Effector memory CD4-positive, alpha-beta T cell (primary cell): ENCODE data around the gene ANKS6.

Source experiments
- DNase-seq, 3 donors: peaks; one replicate each; pipeline ENCODE4 v3.0.0-alpha.2; 2020
- H3K27ac ChIP-seq: 2 replicates; pipeline ENCODE4 v1.7.0; 2013; ENCODE audit warnings: mild to moderate bottlenecking, low read length, moderate library complexity; ENCODE audit not compliant: insufficient read depth, poor library complexity, severe bottlenecking
- H3K27me3 ChIP-seq: replicated peaks from 2 replicates; pipeline ENCODE4 v1.7.0; 2013; ENCODE audit warnings: mild to moderate bottlenecking, low read length; ENCODE audit not compliant: insufficient read depth, control insufficient read depth, poor library complexity, severe bottlenecking
- H3K36me3 ChIP-seq: 2 replicates; pipeline ENCODE4 v1.7.0; 2013; ENCODE audit warnings: mild to moderate bottlenecking, low read length, moderate library complexity; ENCODE audit not compliant: control insufficient read depth, insufficient read depth
- H3K4me1 ChIP-seq: 2 replicates; pipeline ENCODE4 v1.7.0; 2013; ENCODE audit warnings: low read length, mild to moderate bottlenecking; ENCODE audit not compliant: control insufficient read depth, insufficient read depth, poor library complexity, severe bottlenecking
- H3K4me3 ChIP-seq: 2 replicates; pipeline ENCODE4 v1.7.0; 2013; ENCODE audit warnings: low read length, low read depth, mild to moderate bottlenecking; ENCODE audit not compliant: insufficient read depth, poor library complexity, severe bottlenecking
- H3K9me3 ChIP-seq: 2 replicates; pipeline ENCODE4 v1.7.0; 2013; ENCODE audit warnings: mild to moderate bottlenecking, low read length, moderate library complexity; ENCODE audit not compliant: control insufficient read depth

Gene ANKS6

GRCh38 chr9:98743329-98743728 is 53.0 kb downstream of the ANKS6 start:
- no peak overlapping the region for H3K27ac ChIP-seq
- no peaks in the 10 kb centered on the region for H3K4me1 ChIP-seq
- H3K9me3 ChIP-seq = no peaks in the 10 kb centered on the region
- H3K27me3 ChIP-seq = no peaks in the 10 kb centered on the region
- DNase-seq = no peak
- H3K36me3 ChIP-seq = peaks cover 5% of the 10 kb centered on the region
- H3K4me3 ChIP-seq = no peak overlapping the region

GRCh38 chr9:98742325-98743280 is 53.8 kb downstream of the ANKS6 start:
- Histone ChIP-seq H3K27me3 (no peaks in the 10 kb centered on the region), H3K4me1 (no peaks in the 10 kb centered on the region), H3K4me3 (no peak overlapping the region), H3K9me3 (no peaks in the 10 kb centered on the region), H3K27ac (no peak overlapping the region), H3K36me3 (peaks cover 5% of the 10 kb centered on the region)
- no peak for DNase-seq

GRCh38 chr9:98740226-98740881 is 56.0 kb downstream of the ANKS6 start:
- Histone ChIP-seq H3K4me1 (no peaks in the 10 kb centered on the region), H3K4me3 (no peak overlapping the region), H3K27me3 (no peaks in the 10 kb centered on the region), H3K9me3 (no peaks in the 10 kb centered on the region), H3K36me3 (peaks cover 10% of the 10 kb centered on the region), H3K27ac (no peak overlapping the region)
- no peak for DNase-seq

GRCh38 chr9:98738741-98739140 is 57.6 kb downstream of the ANKS6 start:
- Histone ChIP-seq H3K27ac (no peak overlapping the region), H3K4me3 (no peak overlapping the region), H3K9me3 (no peaks in the 10 kb centered on the region), H3K36me3 (peaks cover 13% of the 10 kb centered on the region), H3K4me1 (no peaks in the 10 kb centered on the region), H3K27me3 (no peaks in the 10 kb centered on the region)
- DNase-seq = no peak

- Histone ChIP-seq H3K4me3 (no peak overlapping the region), H3K36me3 (peaks cover 13% of the 10 kb centered on the region), H3K4me1 (no peaks in the 10 kb centered on the region), H3K27me3 (no peaks in the 10 kb centered on the region), H3K9me3 (no peaks in the 10 kb centered on the region), H3K27ac (no peak overlapping the region)
- no peak for DNase-seq
These were observed 60.1 kb downstream of the ANKS6 start for GRCh38 chr9:98736226-98736625.

- H3K9me3 ChIP-seq = no peaks in the 10 kb centered on the region
- peaks cover 13% of the 10 kb centered on the region for H3K36me3 ChIP-seq
- H3K27me3 ChIP-seq = no peaks in the 10 kb centered on the region
- DNase-seq = no peak
- no peaks in the 10 kb centered on the region for H3K4me1 ChIP-seq
- H3K27ac ChIP-seq = no peak overlapping the region
- no peak overlapping the region for H3K4me3 ChIP-seq
These were observed 63.6 kb downstream of the ANKS6 start for GRCh38 chr9:98732801-98733200.

- no peak overlapping the region for H3K27ac ChIP-seq
- no peaks in the 10 kb centered on the region for H3K9me3 ChIP-seq
- no peak for DNase-seq
- H3K36me3 ChIP-seq = peaks cover 13% of the 10 kb centered on the region
- H3K27me3 ChIP-seq = no peaks in the 10 kb centered on the region
- H3K4me1 ChIP-seq = no peaks in the 10 kb centered on the region
- H3K4me3 ChIP-seq = no peak overlapping the region
These were observed 64.3 kb downstream of the ANKS6 start for GRCh38 chr9:98732091-98732490.

- Histone ChIP-seq H3K4me3 (no peak overlapping the region), H3K27me3 (no peaks in the 10 kb centered on the region), H3K4me1 (no peaks in the 10 kb centered on the region), H3K36me3 (peaks cover 4% of the 10 kb centered on the region), H3K27ac (no peak overlapping the region), H3K9me3 (no peaks in the 10 kb centered on the region)
- no peak for DNase-seq
These were observed 65.5 kb downstream of the ANKS6 start for GRCh38 chr9:98730871-98731270.

- Histone ChIP-seq H3K9me3 (no peaks in the 10 kb centered on the region), H3K4me1 (no peaks in the 10 kb centered on the region), H3K27me3 (no peaks in the 10 kb centered on the region), H3K4me3 (no peak overlapping the region), H3K36me3 (no peaks in the 10 kb centered on the region), H3K27ac (no peak overlapping the region)
- no peak for DNase-seq
These were observed 67.9 kb downstream of the ANKS6 start for GRCh38 chr9:98728500-98728899.

- DNase-seq = no peak
- Histone ChIP-seq H3K9me3 (no peaks in the 10 kb centered on the region), H3K4me1 (no peaks in the 10 kb centered on the region), H3K27me3 (no peaks in the 10 kb centered on the region), H3K4me3 (no peak overlapping the region), H3K27ac (no peak overlapping the region), H3K36me3 (no peaks in the 10 kb centered on the region)
These were observed 68.9 kb downstream of the ANKS6 start for GRCh38 chr9:98727428-98727827.
